T-helper 1 cell treated with Interleukin-12 subunit alpha and Interleukin-12 subunit beta and Interleukin-4 antibody, amounts not matched to agents 30 ng/mL and 1 ng/mL, for 36 hours (primary cell): ENCODE results near the gene PYGL. TPM values are rescaled to one million over a fixed set of nuclear protein-coding genes. Genes with fewer than 3 reads are reported as not detected.

ENCODE experiments used
- intact Hi-C: fragments of 100-400 bp; cut with micrococcal nuclease; formaldehyde crosslinking; loops from one replicate; pipeline ENCODE4 v1.15.1; 2024
- total RNA-seq: library from RNA; stranded (reverse); gene quantifications from 2 replicates; pipeline ENCODE4 v1.2.3, GENCODE V29; 2022

Gene PYGL
- total RNA-seq, 1 donor from 2014 or later, result not detected

DNA sequence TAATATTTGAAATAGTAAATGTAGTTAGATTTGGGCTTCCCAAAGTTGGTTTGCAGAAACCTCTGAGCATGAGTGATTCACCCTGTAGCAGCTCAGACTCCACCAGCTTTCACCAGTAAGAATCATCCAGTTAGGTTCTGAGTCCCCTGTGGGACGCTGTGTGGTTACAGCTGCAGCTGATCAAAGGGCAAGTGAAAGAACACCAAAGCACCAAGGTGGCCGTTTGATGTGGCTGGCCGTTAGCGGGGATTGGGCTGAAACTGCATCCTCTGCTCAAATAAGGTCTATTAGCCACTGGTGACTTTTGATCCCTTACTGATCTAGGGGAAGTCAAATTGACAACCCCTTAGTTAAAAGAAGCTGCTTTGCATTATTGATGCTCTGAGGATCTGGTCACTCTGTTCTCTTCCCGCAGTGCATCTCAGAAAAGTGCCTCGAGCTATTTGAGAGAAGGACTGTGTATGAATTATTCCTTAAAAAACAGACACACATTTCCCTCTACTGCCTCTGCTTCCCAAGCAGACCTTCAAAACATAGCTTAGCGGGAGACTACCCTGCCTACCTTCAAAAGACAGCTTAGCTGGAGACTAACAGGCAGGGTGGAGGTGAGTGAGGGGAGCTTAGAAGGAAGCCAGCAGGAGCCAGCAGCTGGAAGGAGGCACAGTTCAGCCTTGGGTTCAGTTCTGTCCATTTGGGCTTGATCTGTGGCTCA lies 68.8 kb downstream of the PYGL start:
- intact Hi-C loops, result loop anchor here (2.0 kb wide), 1 partner anchor 15 kb away; no protein-coding TSS in a partner anchor

DNA sequence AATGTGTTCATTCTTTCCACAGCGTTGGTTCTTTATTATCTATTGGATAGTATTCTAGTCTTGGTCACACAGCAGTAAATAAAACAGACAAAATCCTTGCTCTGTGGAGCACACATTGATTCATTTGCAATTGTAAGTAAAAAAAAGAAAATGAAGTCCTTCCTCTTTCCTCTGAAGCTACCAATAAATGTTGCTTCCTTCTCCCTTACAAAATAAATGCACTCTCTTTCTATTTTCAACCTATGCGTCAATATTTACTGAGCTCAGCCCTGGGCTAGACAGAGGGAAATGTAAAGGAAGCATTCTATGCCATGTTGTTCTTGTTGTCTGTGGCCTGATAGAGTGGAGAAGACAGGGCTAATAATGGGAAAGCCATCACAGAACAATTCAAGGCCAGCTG lies 69.5 kb downstream of the PYGL start:
- intact Hi-C loops, result loop anchor here (2.0 kb wide), 1 partner anchor 14 kb away; no protein-coding TSS in a partner anchor

DNA sequence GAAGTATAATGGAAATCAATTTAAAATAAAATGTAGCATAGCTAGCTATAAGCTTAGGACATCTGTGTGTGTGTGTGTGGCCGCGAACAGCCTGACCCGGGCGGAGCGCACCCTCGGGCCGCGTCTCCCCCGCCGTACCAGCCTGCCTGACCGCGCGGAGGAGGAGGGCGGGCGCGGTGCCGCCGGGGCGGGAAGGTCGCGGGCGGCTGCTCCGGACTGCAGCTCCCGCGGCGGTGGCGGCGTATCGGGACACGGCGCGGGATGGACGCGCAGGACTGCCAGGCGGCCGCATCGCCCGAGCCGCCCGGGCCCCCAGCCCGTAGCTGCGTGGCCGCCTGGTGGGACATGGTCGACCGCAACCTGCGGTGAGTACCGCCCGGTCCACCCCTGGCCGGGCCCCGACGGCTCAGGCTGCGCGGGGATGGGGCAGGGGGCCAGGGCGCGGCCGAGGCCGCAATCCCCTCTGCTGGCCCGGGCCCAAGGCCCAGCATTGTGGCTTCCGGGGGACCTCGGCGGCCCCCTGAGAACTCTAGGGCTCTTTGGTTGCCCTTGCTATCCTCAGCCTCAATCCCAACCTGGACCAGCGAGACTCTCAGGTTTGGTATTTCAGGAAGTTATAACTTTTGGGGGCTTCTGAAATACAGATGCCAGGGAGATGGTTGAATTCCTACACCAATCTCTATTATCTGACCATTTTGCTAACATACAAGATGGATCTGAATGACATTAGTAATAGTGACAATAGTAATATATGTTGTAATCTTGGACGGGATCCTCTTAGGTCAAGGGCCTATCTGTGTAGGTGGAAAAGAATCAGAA lies 72.2 kb downstream of the PYGL start, which contains the start of gene ABHD12B:
TSS of gene ABHD12B (plus strand) at position 140 of the 819 bp plus-strand sequence. CDS start at position 262, 122 bp downstream.
- intact Hi-C loops, result no loop called here

- intact Hi-C loops, result no loop called here
Measured at GRCh38 chr14:50871228-50871627, 73.1 kb downstream of the PYGL start.

- intact Hi-C loops, result no loop called here
Measured at GRCh38 chr14:50865391-50866076, 78.7 kb downstream of the PYGL start.

DNA sequence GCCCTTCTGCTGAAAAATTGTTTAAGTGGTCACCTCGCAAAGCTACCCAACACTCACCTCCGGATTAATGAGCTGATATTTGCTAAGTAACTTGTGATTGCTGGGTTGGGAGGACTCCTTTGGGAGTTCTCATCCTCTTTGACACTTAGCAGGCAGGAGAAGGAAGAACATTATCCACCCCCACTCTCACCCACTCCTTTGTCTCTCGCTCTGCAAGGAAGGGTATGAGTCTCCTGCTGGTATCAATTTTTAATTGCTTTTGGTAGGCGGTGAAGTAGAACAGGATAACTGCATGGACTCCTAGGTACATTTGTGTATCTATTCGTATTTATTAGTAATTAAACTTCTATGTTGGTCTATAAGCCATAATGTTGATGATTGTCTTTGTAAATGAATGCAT lies 79.3 kb downstream of the PYGL start:
- intact Hi-C loops, result no loop called here

DNA sequence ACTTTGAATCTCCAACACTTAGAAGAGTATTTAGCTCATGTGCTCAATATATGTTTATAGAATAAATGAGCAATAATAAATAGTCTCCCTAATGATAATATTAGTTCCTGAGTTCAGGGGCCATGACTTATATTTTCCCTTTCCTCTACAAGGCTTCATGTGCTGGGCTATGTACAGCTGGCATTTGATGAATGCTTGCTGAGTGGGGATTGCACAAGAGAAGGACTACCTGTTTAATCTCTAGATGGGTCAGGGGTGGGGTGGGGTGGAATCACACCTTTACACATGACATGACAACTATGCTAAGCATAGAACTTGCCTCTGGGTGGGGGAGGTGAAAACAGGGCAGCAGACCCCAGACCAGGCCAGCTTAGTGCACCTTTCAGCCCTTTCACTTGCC lies 80.0 kb downstream of the PYGL start:
- intact Hi-C loops, result no loop called here

GRCh38 chr14:50862036-50862570 lies 82.2 kb downstream of the PYGL start:
- intact Hi-C loops, result no loop called here

- intact Hi-C loops, result loop anchor here (1.0 to 2.0 kb wide), 14 partner anchors 14 to 1094 kb away; partner anchors contain the start of genes DMAC2L, L2HGDH, NIN and SAV1
Measured at GRCh38 chr14:50860478-50861086, 83.7 kb downstream of the PYGL start.

DNA sequence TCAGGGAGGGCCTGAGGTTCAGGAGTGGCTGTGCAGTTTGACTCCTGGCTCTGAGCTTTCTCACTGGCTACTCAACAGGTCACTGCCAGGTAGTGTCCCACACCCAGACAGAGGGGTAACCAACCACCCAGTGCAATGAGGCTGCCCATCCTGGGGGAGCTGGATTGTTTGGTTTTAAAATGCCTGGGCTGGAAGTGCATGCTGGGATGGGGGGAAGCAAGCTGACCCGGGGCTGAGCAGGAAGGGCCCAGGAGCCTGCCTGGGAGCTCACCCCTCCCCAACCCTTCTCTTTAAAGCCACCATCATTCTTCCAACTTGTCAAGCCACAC lies 85.0 kb downstream of the PYGL start:
- intact Hi-C loops, result no loop called here

GRCh38 chr14:50856660-50857059 lies 87.6 kb downstream of the PYGL start:
- intact Hi-C loops, result no loop called here

- intact Hi-C loops, result no loop called here
Measured at GRCh38 chr14:50855558-50855957, 88.7 kb downstream of the PYGL start.

Other genes with a start within 250 kb of the PYGL start
- gene NIN, start 113.3 kb downstream of the PYGL start, total RNA-seq, result 74.3 and 82.5 TPM in 2 replicates
- gene ABHD12B, start 72.4 kb downstream of the PYGL start, total RNA-seq, result not detected in 2 replicates
- gene TRIM9, start 150.6 kb upstream of the PYGL start, total RNA-seq, result 0.22 TPM in 2 replicates